Measurements from ENCODE around the gene LGALS1. TPM values are rescaled to one million over a fixed set of nuclear protein-coding genes. Genes with fewer than 3 reads are reported as not detected.
A peak's percentile ranks its signal among the peaks of the same experiment; 100 is the strongest.

The LGALS1 gene
- total RNA-seq, 1 experiment from 2014 or later, result 1,080 TPM

DNA sequence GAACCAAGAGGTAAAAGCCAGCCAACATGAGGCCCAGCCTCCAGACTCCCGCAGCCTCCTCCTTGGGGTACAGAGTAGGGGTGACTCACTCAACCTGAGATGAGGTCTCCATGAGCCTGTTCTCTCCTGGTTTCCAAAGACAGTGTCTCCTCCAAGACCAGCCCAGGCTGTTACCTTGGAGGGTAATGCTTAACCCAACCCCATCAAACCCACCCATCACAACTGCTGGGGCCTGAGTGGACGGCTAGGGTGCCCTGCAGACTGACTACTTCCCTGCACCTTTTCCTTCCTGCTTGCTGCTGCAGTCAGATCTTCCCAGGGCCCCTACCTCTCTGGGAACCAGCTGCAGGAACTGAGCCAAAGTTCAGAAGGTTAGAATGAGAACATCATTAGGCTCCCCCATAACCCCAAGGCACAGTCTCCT, 5.6 kb downstream of the LGALS1 start:
- intact Hi-C loops (cut with micrococcal nuclease), result loop anchor here (2.0 kb wide), 2 partner anchors 38 to 142 kb away; no protein-coding TSS in a partner anchor
- H3K36me3 ChIP-seq (ENCODE audit: control insufficient read depth in 1 of 2, insufficient read depth in 2 of 2, low read length in 2 of 2), result peaks cover 5 to 11% of the 10 kb centered on the region in 2 experiments; a peak in 3 of 4 replicates
- H3K4me1 ChIP-seq (ENCODE audit: control insufficient read depth in 1 of 2, insufficient read depth in 2 of 2, low read length in 2 of 2), result peaks cover 17 to 67% of the 10 kb centered on the region in 2 experiments
- peak overlapping the region; percentile 36 for H3K4me2 ChIP-seq (ENCODE audit: low read length)
- ChIA-PET RAD21 (ENCODE audit: low non-redundant PET in 1 of 2, low total read pairs in 2 of 2, uncharacterized antibody in 2 of 2, unreplicated experiment in 2 of 2) (interaction anchor here (0.6 to 2.3 kb wide), 6 partner anchors 31 to 119 kb away, joined by 3 to 15 read pairs (median 3); no protein-coding TSS in a partner anchor), CTCF (interaction anchor here (0.7 to 3.3 kb wide), 12 partner anchors 9 to 142 kb away, joined by 3 to 28 read pairs (median 6); partner anchors contain the start of genes GGA1 and PDXP), POLR2A (interaction anchor here (1.4 to 2.6 kb wide), 2 partner anchors 10 to 24 kb away, joined by 4 to 5 read pairs; no protein-coding TSS in a partner anchor)
- peaks cover 6% of the 10 kb centered on the region; the same call in 1 of the 2 replicates for H3K79me2 ChIP-seq (ENCODE audit: insufficient read depth, low read length)
- H3K4me3 ChIP-seq (replicated peaks in 1 of 2; ENCODE audit: low read depth in 1 of 2, low read length in 2 of 2), result no peak overlapping the region
- no peak for DNase-seq (ENCODE audit: low read depth, low spot score)
- no peak overlapping the region for H3K27ac ChIP-seq (ENCODE audit: low read depth, low read length)
- no peaks in the 10 kb centered on the region for H3K9me3 ChIP-seq (ENCODE audit: control insufficient read depth in 1 of 2, insufficient read depth in 1 of 2, low read depth in 1 of 2, low read length in 2 of 2)
- no peaks in the 10 kb centered on the region for H3K9me2 ChIP-seq (ENCODE audit: insufficient read depth)
- H3K9ac ChIP-seq (ENCODE audit: low read length), result no peak overlapping the region; the same call in 1 of the 2 replicates
- H3K27me3 ChIP-seq (ENCODE audit: insufficient read depth, low read length), result no peaks in the 10 kb centered on the region
- H2AFZ ChIP-seq (ENCODE audit: low read depth, low read length, poor library complexity, severe bottlenecking), result no peak overlapping the region
- peak; percentile 21 for TF ChIP-seq POLR2A (IDR thresholded peaks at IDR 0.05; ENCODE audit: borderline replicate concordance, extremely low read depth, insufficient read depth, insufficient read length)
- no peak for TF ChIP-seq RAD21 (IDR thresholded peaks at IDR 0.05; ENCODE audit: low read depth)
- H4K20me1 ChIP-seq (ENCODE audit: insufficient read depth), result no peaks in the 10 kb centered on the region
- no peak for ATAC-seq
- BruUV-seq (replicated peaks), result no TSS peak

DNA sequence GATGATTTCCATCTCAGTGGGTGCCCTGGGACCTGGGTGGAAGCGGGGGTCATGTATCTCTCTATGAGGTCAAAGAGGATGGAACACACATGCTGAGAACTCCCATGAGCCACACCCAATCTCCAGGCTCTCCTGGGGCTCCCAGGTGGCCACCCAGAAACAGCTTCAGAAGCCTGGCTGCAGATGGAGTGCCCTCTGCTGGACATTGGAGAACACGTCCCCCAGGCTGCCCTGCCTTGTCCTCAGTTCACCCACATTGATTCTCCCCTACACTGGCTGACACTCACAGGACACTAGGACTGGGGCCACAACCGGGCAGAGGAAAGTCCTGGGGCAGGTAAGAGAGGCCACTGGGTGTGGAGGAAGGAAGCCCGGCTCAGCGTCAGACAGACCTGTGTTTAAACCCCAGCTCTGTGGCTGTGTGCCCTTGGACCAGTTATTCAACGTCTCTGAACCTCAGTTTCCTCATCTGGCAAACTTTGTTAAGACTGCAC, 6.2 kb downstream of the LGALS1 start:
- POLR2A ChIA-PET, result no interaction called here
- RAD21 ChIA-PET (ENCODE audit: low non-redundant PET in 1 of 2, low total read pairs in 2 of 2, uncharacterized antibody in 2 of 2, unreplicated experiment in 2 of 2), result interaction anchor here (0.6 to 2.3 kb wide), 8 partner anchors 27 to 119 kb away, joined by 3 to 15 read pairs (median 3); no protein-coding TSS in a partner anchor
- Histone ChIP-seq H3K9me3 (ENCODE audit: control insufficient read depth in 1 of 2, insufficient read depth in 1 of 2, low read depth in 1 of 2, low read length in 2 of 2) (no peaks in the 10 kb centered on the region), H4K20me1 (ENCODE audit: insufficient read depth) (no peaks in the 10 kb centered on the region), H2AFZ (ENCODE audit: low read depth, low read length, poor library complexity, severe bottlenecking) (no peak overlapping the region), H3K4me3 (replicated peaks in 1 of 2; ENCODE audit: low read depth in 1 of 2, low read length in 2 of 2) (no peak overlapping the region), H3K4me2 (ENCODE audit: low read length) (peak overlapping the region; percentile 36), H3K79me2 (ENCODE audit: insufficient read depth, low read length) (peaks cover 4% of the 10 kb centered on the region), H3K36me3 (ENCODE audit: control insufficient read depth in 1 of 2, insufficient read depth in 2 of 2, low read length in 2 of 2) (peaks cover 5 to 11% of the 10 kb centered on the region in 2 experiments; a peak in 3 of 4 replicates), H3K27me3 (ENCODE audit: insufficient read depth, low read length) (no peaks in the 10 kb centered on the region), H3K9ac (ENCODE audit: low read length) (peak overlapping the region; percentile 40; the same call in 1 of the 2 replicates), H3K9me2 (ENCODE audit: insufficient read depth) (no peaks in the 10 kb centered on the region), H3K27ac (ENCODE audit: low read depth, low read length) (0 out of 2 replicates have a peak overlapping the region, but pooled peaks have one; percentile 2), H3K4me1 (ENCODE audit: control insufficient read depth in 1 of 2, insufficient read depth in 2 of 2, low read length in 2 of 2) (peaks cover 14 to 62% of the 10 kb centered on the region in 2 experiments)
- intact Hi-C loops (cut with micrococcal nuclease), result loop anchor here (2.0 kb wide), 2 partner anchors 39 to 143 kb away; no protein-coding TSS in a partner anchor
- ATAC-seq (peak; percentile 68), DNase-seq (ENCODE audit: low read depth, low spot score) (peak; percentile 62)
- CTCF ChIA-PET, result interaction anchor here (0.7 to 3.3 kb wide), 13 partner anchors 10 to 143 kb away, joined by 3 to 28 read pairs (median 5); partner anchors contain the start of genes GGA1 and PDXP
- TF ChIP-seq CBX3 (IDR thresholded peaks at IDR 0.05; ENCODE audit: low read depth), result no peak
- TF ChIP-seq, protein P1, sequence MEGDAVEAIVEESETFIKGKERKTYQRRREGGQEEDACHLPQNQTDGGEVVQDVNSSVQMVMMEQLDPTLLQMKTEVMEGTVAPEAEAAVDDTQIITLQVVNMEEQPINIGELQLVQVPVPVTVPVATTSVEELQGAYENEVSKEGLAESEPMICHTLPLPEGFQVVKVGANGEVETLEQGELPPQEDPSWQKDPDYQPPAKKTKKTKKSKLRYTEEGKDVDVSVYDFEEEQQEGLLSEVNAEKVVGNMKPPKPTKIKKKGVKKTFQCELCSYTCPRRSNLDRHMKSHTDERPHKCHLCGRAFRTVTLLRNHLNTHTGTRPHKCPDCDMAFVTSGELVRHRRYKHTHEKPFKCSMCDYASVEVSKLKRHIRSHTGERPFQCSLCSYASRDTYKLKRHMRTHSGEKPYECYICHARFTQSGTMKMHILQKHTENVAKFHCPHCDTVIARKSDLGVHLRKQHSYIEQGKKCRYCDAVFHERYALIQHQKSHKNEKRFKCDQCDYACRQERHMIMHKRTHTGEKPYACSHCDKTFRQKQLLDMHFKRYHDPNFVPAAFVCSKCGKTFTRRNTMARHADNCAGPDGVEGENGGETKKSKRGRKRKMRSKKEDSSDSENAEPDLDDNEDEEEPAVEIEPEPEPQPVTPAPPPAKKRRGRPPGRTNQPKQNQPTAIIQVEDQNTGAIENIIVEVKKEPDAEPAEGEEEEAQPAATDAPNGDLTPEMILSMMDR (IDR thresholded peaks at IDR 0.05 in 2 of 3, conservative IDR thresholded peaks at IDR 0.05 in 1 of 3; ENCODE audit: borderline replicate concordance in 1 of 3, insufficient read depth in 1 of 3, low read depth in 2 of 3, low read length in 2 of 3), result peak in 2 of 3 experiments; percentile 92 to 96; a peak in 4 of 6 replicates
- BruUV-seq (replicated peaks), result no TSS peak

Data from HCT116 (cell line).